Neural crest cell (in vitro differentiated cells): ENCODE results near the gene IL15RA. TPM values are rescaled to one million over a fixed set of nuclear protein-coding genes. Genes with fewer than 3 reads are reported as not detected.
A peak's percentile ranks its signal among the peaks of the same experiment; 100 is the strongest.

Experiments used
- DNase-seq: peaks from one replicate; pipeline ENCODE4 v3.0.0; 2021; ENCODE audit warnings: low read depth, mixed read lengths, low spot score
- H3K27ac Mint-ChIP-seq: one replicate; pipeline ENCODE4 v1.8.0; 2021; ENCODE audit warnings: mild to moderate bottlenecking, mixed read lengths; ENCODE audit not compliant: unreplicated experiment
- H3K27me3 Mint-ChIP-seq: 2 replicates; pipeline ENCODE4 v1.8.0; 2021; ENCODE audit warnings: low read depth, mild to moderate bottlenecking, mixed read lengths
- H3K36me3 Mint-ChIP-seq: 2 replicates; pipeline ENCODE4 v1.8.0; 2021; ENCODE audit warnings: low read depth, mild to moderate bottlenecking, mixed read lengths
- H3K4me1 Mint-ChIP-seq: 2 replicates; pipeline ENCODE4 v1.8.0; 2021; ENCODE audit warnings: mixed read lengths
- H3K4me3 Mint-ChIP-seq: one replicate; pipeline ENCODE4 v1.8.0; 2021; ENCODE audit warnings: mild to moderate bottlenecking, mixed read lengths
- H3K9me3 Mint-ChIP-seq: 2 replicates; pipeline ENCODE4 v1.8.0; 2021; ENCODE audit warnings: mixed read lengths
- CTCF ChIP-seq: fragments of 200-600 bp; sonication (generic); conservative IDR thresholded peaks from 2 replicates; pipeline ENCODE4 v1.5.0; 2021; ENCODE audit warnings: antibody characterized with exemption, mild to moderate bottlenecking
- total RNA-seq: library from RNA; stranded (reverse); gene quantifications from 2 replicates; pipeline ENCODE4 v1.2.1, GENCODE V29; 2021

IL15RA gene
- total RNA-seq, 1 donor from 2014 or later = not detected

GRCh38 chr10:5953676-5954075, 23.7 kb downstream of the IL15RA start:
- Mint-ChIP-seq H3K9me3 (no peaks in the 10 kb centered on the region), H3K27me3 (peaks cover 15% of the 10 kb centered on the region), H3K4me3 (no peak overlapping the region), H3K27ac (no peak overlapping the region), H3K4me1 (peaks cover 5% of the 10 kb centered on the region), H3K36me3 (no peaks in the 10 kb centered on the region)
- DNase-seq = no peak
- TF ChIP-seq CTCF = no peak

- peaks cover 5% of the 10 kb centered on the region for H3K4me1 Mint-ChIP-seq
- no peak overlapping the region for H3K4me3 Mint-ChIP-seq
- no peak for DNase-seq
- H3K36me3 Mint-ChIP-seq = no peaks in the 10 kb centered on the region
- no peak overlapping the region for H3K27ac Mint-ChIP-seq
- H3K9me3 Mint-ChIP-seq = no peaks in the 10 kb centered on the region
- no peak for TF ChIP-seq CTCF
- peaks cover 15% of the 10 kb centered on the region for H3K27me3 Mint-ChIP-seq
Observed at GRCh38 chr10:5952731-5953385, 24.5 kb downstream of the IL15RA start.

- H3K27ac Mint-ChIP-seq = no peak overlapping the region
- no peaks in the 10 kb centered on the region for H3K36me3 Mint-ChIP-seq
- H3K4me1 Mint-ChIP-seq = peaks cover 5% of the 10 kb centered on the region
- no peaks in the 10 kb centered on the region for H3K9me3 Mint-ChIP-seq
- no peak overlapping the region for H3K4me3 Mint-ChIP-seq
- DNase-seq = no peak
- TF ChIP-seq CTCF = no peak
- peaks cover 15% of the 10 kb centered on the region for H3K27me3 Mint-ChIP-seq
Observed at GRCh38 chr10:5951721-5952407, 25.5 kb downstream of the IL15RA start.

- no peak for DNase-seq
- H3K27me3 Mint-ChIP-seq = peaks cover 15% of the 10 kb centered on the region
- H3K4me1 Mint-ChIP-seq = peaks cover 5% of the 10 kb centered on the region
- no peak for TF ChIP-seq CTCF
- H3K27ac Mint-ChIP-seq = no peak overlapping the region
- H3K4me3 Mint-ChIP-seq = no peak overlapping the region
- H3K36me3 Mint-ChIP-seq = no peaks in the 10 kb centered on the region
- H3K9me3 Mint-ChIP-seq = no peaks in the 10 kb centered on the region
Observed at GRCh38 chr10:5951167-5951711, 26.1 kb downstream of the IL15RA start.

- H3K36me3 Mint-ChIP-seq = no peaks in the 10 kb centered on the region
- peaks cover 15% of the 10 kb centered on the region for H3K27me3 Mint-ChIP-seq
- DNase-seq = peak; percentile 38
- no peak overlapping the region for H3K4me3 Mint-ChIP-seq
- H3K9me3 Mint-ChIP-seq = no peaks in the 10 kb centered on the region
- H3K4me1 Mint-ChIP-seq = peaks cover 5% of the 10 kb centered on the region
- no peak overlapping the region for H3K27ac Mint-ChIP-seq
- TF ChIP-seq CTCF = peak; percentile 51
Observed at GRCh38 chr10:5949009-5949759, 28.2 kb downstream of the IL15RA start.
